GM21360 (cell line): ENCODE results near the gene PRELID1.
"Not testable (repeated sequence)": the region's sequence is repeated elsewhere in the genome, so short reads cannot be mapped to it uniquely, and the experiment has no call there.

Experiments
- ATAC-seq: cut with Tn5 transposase; IDR thresholded peaks from one replicate; pipeline ENCODE4 v1.9.1; 2021; ENCODE audit warnings: mild to moderate bottlenecking, moderate library complexity; ENCODE audit not compliant: unreplicated experiment

The PRELID1 gene

DNA sequence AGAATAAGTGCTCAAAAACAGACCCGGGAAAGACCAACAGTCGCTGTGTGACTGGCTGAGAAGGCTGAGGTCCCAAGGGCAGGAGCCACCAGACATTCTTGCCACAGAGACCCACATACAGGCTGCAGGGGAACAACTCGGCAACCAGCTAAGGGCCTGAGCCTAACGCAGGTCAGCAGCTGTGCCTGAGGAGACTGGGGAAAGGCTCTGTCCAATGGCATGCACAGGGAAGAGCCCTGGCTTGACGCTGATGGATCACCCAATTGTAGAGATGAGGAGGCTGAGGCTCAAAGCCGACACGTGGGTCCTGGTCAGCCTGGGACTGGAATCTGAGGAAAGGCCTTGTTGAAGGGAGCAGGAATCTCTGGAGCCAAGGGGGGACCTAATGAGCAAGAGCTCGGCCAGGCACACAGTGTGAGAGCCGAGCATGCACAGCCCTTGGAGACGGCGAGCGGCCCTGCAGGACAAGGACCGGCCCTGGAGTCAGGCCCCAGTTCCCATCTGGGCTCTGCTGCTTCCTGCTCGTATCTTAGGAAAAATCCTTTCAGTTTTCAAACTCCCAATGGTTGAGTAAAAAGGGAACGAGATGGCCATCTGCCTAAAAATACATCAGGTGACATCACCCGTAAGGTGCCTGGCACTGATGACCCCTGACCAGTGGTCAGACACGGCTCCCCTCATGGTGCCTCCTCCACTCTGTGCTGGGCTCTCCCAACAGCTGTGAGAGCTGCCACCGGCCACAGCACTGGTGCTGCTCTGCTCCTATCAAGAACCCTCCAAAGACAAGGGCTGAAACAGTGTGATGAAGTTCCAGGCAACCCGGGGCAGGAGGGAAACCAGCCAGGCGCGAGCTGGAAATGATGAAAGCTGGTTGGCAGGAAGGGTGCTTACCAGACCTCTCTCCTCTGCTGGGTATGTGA lies 31.4 kb downstream of the PRELID1 start:
- ATAC-seq = no peak

- ATAC-seq = no peak
Measured at GRCh38 chr5:177335701-177336065, 32.1 kb downstream of the PRELID1 start.

GRCh38 chr5:177336112-177336511 lies 32.5 kb downstream of the PRELID1 start:
- no peak for ATAC-seq

DNA sequence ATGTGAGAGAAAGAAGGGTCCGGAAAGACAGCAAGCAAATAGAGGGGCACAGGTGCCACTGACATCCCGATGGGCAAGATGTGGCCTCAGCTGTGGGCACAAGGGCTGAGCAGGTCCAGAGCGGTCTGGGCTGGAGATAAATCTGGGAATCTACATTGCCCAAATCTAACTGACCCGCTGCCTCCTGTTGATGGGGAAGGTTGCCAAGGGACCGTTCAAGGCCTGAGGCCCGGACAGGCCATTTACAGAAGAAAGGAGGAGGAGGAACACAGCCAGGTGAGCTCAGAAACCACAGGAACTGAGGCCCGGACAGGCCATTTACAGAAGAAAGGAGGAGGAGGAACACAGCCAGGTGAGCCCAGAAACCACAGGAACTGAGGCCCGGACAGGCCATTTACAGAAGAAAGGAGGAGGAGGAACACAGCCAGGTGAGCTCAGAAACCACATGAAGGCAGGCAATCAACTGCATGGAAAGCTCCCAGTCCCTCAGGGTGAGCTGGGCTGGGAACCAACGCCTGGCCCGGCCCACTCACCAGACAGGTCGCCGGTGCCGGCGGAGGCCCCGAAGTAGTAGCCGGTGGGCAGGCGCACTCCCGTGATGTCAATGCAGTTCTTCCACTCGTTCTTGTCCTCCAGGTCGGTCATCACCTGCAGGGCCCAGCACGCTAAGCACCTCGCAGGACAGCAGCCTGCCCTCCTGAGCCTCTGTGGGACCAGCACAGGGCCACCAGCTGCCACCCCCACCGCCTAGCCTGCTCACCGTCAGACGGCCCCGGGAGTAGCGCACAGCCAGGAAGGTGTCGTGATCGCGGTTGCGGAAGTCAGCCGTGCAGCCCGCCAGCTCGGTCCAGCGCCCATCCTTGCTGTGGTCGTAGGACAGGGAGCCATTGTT lies 33.2 kb downstream of the PRELID1 start:
- ATAC-seq = no peak

DNA sequence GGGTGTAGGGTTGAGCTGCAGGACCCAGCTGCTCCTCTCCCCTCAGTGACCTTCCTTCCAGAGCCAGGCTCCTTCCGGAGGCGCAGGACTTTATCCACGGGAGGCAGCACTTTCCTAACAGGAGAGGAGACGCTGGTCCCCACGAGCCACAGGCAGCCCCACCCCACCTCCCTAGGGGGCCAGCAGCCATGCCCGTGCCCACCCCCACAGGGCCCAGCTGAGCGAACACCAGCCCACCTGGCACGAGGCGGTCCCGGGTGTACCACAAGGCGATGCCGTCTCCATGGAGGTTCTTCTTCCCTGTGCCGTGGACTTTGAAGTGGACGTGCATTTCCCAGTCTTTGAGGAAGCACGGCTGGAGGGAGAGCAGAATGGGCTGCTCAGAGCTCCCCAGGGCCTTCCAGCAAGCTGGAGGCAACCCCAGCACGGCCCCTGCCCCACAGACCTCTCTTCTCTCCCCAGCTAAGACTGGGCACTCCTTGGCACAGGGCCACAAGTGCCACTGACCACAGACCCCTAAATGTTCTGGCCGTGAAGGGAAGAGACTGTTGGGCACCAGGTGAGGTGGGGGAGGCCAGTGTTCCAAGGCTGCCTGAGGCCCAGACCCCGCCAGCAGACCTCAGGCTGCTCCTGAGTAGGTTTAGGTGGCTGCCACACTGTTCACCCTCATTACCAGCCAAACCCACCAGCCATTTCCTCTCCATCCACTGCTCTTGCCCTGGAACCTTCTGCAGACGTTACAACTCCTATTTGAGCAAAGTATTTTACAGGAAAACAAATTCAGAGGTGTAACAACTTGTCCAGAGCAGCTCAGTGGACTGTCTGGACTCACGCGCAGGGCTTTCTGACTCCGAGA lies 34.9 kb downstream of the PRELID1 start:
- no peak for ATAC-seq

DNA sequence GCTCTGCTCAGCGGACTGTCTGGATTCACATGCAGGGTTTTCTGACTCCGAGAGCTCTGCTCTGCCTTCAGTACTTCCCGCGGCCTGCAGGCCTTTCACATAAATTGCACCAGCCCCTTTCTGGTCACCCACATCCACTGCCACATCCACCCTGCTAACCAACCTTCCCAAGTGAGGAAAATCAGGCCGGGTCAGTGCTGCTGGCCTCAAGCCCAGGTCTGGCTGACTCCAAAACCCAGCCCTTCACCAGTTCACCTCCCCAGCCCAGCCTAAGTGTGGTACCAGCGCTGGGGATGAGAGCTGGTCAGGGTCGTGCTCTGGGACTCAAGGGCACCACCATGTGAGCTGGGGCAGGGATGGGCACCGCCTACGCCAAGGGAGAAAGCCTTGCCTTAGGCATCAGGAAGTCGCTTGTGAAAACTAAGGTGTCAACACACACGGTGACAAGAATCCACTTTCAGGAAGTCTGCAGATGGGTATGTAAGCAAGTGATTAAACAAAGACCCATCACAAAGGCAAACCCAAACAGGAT lies 35.6 kb downstream of the PRELID1 start:
- ATAC-seq = no peak

- ATAC-seq = not testable (repeated sequence)
Measured at GRCh38 chr5:177343000-177343399, 39.4 kb downstream of the PRELID1 start.

DNA sequence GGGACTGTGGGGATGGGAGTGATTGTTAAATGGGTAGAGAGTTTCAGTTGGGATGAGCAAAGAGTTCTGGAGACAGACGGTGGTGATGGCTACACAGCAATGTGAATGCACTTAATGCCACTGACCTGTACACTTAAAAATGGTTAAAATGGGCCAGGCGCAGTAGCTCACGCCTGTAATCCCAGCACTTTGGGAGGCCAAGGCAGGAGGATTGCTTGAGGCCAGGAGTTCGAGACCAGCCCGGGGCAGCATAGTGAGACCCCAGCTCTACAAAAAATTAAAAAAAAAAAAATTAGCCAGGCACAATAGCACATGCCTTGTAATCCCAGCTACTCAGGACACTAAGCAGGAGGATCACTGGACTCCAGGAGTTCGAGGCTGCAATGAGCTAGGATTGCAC lies 40.2 kb downstream of the PRELID1 start:
- no peak for ATAC-seq

DNA sequence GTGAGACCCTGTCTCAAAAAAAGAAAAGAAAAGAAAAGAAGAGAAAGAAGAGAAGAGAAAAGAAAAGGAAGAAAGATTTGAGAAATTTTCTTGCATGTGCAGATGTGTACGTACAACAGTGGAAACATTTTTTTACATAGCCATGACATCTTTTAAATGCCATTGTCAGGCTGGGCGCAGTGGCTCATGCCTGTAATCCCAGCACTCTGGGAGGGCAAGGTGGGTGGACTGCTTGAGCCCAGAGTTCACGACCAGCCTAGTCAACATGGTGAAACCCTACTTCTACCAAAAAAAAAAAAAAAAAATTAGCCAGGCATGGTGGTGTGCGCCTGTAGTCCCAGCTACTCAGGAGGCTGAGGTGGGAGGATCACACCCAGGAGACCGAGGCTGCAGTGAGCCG lies 41.3 kb downstream of the PRELID1 start:
- no peak for ATAC-seq

GRCh38 chr5:177346820-177347219 lies 43.2 kb downstream of the PRELID1 start:
- ATAC-seq = no peak

GRCh38 chr5:177347699-177348098 lies 44.1 kb downstream of the PRELID1 start:
- ATAC-seq = no peak

DNA sequence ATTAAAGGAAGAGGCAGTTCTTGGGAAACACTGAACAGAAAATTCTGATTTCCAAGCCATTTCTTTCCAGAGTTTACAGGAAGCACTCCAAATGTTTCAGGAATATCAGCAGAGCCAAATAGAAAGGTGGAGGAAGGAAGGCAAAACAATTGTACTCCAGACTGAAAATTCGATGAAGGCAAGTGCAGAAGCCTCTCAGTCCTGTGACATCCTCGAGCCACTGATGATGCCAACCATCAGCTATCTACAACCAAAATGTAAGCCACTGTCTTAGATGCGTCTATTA lies 45.7 kb downstream of the PRELID1 start:
- ATAC-seq = no peak

DNA sequence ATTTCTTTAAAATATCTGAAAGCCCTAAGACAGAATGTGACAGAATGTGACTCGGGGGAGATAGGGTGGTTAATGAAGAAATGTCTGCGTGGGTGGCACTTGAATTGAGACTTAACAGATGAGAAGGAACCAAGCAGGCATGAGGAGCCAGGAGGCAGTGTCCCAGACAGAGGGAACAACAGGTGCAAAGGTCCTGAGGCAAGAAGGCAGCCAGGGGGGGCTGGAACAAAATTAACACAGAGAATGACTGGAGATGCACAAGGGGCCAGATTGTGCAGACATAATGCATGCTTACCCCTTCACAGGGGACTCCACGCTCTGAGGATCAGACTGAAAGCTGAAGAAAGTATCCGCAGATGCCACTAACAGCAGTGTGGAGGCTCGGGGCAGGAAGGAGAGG lies 46.2 kb downstream of the PRELID1 start:
- ATAC-seq = no peak

- ATAC-seq = peak; percentile 13
Measured at GRCh38 chr5:177350776-177351391, 47.3 kb downstream of the PRELID1 start.

DNA sequence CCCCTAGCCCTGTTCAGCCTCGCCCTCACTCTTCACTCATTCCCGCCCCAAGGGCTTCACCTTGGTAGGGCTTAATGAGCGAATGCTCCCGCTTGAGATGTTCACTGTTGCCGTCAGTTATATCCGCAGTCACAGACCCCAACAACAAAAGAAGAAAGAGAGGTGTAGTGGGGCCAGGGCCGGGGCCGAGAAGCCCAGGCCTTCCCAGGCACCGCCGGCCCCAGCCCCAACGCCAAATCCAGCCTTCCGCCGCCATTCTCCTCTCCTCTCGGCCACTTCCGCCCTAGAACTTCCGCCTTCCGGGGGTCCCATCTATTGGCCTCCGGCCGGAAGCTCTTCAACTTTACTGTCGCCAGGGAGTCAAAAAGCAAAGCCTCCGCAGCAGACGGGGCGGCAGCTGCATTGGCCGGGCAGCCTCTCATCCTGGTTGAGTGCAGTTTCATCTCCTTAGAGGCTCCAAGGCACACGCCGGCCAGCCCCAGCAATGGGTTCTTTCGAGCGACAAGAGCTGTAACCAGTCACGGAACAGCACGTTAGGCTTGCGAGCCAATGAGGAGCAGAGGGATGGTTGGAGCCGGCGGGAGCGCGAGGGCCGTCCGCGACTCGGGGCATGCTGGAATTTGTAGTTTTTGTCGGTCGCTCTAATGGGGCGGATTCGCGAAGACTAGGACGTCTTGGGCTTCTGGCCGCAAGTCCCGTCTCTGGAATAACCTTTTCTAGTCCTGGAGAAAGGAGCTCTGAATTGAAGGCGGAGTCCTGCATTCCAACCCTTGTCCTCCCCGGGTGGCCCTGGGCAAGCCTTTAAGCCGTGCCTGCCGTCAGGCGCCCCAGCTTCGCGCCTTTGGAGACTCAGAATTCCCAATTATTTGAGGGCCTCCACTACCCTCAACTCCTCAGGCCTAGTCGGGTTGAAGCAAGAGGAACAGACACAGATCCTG lies 48.1 kb downstream of the PRELID1 start, which contains the start of gene LMAN2:
Gene LMAN2, minus strand, starts transcription at position 277 of the 938 bp plus-strand sequence. Its CDS starts 21 bp downstream, at position 256.
- peak; percentile 89 for ATAC-seq

- ATAC-seq = no peak
Measured at GRCh38 chr5:177353093-177353492, 49.5 kb downstream of the PRELID1 start.

- no peak for ATAC-seq
Measured at GRCh38 chr5:177354256-177354655, 50.7 kb downstream of the PRELID1 start.

- ATAC-seq = no peak
Measured at GRCh38 chr5:177354711-177355110, 51.1 kb downstream of the PRELID1 start.
